ENCODE measurements around the gene ERI2. TPM values are rescaled to one million over a fixed set of nuclear protein-coding genes. Genes with fewer than 3 reads are reported as not detected.

Gene ERI2
- total and polyA plus RNA-seq, 2 of the 13 experiments (the other 11 are each of a cell fraction or from before 2014, with no cell fraction given): 17.4 to 41.3 TPM

DNA sequence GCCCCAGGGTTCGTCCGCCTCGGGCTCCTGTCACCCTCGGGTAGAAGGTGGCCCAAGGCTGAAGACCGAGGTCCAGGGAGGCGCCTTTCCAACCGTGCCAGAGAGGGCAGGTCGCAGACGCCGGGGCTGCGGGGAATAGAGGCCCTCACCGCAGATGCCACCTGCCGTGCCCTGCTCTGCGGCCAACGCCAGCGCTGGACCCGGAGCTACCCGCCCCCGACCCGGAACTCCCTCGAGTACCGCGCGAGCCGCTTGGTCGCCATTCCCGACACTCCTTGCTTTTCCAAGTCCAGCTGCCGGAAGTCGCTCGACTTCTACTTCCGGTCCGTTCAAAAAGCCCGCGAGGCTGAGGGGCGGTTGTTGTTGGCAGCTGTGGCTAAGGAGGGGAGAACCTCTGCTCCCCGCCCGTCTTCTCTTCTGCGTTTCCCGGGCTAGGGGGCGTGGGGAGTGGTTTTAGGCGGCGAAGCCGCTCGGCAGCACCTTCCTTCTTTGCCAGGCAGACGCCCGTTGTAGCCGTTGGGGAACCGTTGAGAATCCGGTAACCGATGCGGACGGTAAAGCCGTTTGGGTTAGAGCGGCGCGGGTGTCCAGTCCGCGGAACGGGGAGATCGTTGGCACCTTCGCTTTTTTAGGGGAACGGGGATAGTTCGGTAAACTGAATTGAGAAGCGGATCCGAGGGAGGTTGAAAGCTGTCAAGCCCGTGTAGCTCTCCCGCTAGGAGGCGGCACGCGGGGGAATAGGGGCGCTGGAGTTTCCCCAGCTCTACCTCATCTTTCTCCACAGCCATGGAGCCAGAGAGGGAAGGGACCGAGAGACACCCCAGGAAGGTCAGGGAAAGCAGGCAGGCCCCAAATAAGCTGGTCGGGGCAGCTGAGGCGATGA lies at the start of gene ERI2, which contains the start of gene REXO5 (continued):
- TF ChIP-seq, protein P1, sequence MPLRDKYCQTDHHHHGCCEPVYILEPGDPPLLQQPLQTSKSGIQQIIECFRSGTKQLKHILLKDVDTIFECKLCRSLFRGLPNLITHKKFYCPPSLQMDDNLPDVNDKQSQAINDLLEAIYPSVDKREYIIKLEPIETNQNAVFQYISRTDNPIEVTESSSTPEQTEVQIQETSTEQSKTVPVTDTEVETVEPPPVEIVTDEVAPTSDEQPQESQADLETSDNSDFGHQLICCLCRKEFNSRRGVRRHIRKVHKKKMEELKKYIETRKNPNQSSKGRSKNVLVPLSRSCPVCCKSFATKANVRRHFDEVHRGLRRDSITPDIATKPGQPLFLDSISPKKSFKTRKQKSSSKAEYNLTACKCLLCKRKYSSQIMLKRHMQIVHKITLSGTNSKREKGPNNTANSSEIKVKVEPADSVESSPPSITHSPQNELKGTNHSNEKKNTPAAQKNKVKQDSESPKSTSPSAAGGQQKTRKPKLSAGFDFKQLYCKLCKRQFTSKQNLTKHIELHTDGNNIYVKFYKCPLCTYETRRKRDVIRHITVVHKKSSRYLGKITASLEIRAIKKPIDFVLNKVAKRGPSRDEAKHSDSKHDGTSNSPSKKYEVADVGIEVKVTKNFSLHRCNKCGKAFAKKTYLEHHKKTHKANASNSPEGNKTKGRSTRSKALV (CRISPR knock-in tag; IDR thresholded peaks at IDR 0.05): peak; percentile 84
- no peak; the same call in none of the 2 replicates for TF ChIP-seq ZSCAN25 (CRISPR knock-in tag; IDR thresholded peaks at IDR 0.05)
- TF ChIP-seq PTBP1 (IDR thresholded peaks at IDR 0.05; ENCODE audit: low read depth, low read length, poor library complexity, severe bottlenecking): peak; percentile 78
- TF ChIP-seq, protein P2, sequence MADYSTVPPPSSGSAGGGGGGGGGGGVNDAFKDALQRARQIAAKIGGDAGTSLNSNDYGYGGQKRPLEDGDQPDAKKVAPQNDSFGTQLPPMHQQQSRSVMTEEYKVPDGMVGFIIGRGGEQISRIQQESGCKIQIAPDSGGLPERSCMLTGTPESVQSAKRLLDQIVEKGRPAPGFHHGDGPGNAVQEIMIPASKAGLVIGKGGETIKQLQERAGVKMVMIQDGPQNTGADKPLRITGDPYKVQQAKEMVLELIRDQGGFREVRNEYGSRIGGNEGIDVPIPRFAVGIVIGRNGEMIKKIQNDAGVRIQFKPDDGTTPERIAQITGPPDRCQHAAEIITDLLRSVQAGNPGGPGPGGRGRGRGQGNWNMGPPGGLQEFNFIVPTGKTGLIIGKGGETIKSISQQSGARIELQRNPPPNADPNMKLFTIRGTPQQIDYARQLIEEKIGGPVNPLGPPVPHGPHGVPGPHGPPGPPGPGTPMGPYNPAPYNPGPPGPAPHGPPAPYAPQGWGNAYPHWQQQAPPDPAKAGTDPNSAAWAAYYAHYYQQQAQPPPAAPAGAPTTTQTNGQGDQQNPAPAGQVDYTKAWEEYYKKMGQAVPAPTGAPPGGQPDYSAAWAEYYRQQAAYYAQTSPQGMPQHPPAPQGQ (CRISPR knock-in tag; IDR thresholded peaks at IDR 0.05; ENCODE audit: borderline replicate concordance): peak; percentile 3; the same call in 1 of the 2 replicates
- no peak; the same call in 1 of the 2 replicates for TF ChIP-seq ZNF253 (CRISPR knock-in tag; IDR thresholded peaks at IDR 0.05; ENCODE audit: borderline replicate concordance)
- TF ChIP-seq, protein P3, sequence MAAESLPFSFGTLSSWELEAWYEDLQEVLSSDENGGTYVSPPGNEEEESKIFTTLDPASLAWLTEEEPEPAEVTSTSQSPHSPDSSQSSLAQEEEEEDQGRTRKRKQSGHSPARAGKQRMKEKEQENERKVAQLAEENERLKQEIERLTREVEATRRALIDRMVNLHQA (CRISPR knock-in tag; IDR thresholded peaks at IDR 0.05): 0 out of 2 replicates have a peak, but pooled peaks have one; percentile 32
- TF ChIP-seq ZNF382 (CRISPR knock-in tag; IDR thresholded peaks at IDR 0.05; ENCODE audit: borderline replicate concordance): no peak
- peak; percentile 63 for TF ChIP-seq GFI1 (CRISPR knock-in tag; IDR thresholded peaks at IDR 0.05; ENCODE audit: borderline replicate concordance)
- TF ChIP-seq ZNF850 (CRISPR knock-in tag; conservative IDR thresholded peaks at IDR 0.05): peak; percentile 97
- TF ChIP-seq PAF1 (CRISPR knock-in tag; IDR thresholded peaks at IDR 0.05): peak; percentile 73; the same call in 1 of the 2 replicates
- peak; percentile 50; the same call in 1 of the 2 replicates for TF ChIP-seq ZFYVE20 (CRISPR knock-in tag; IDR thresholded peaks at IDR 0.05; ENCODE audit: borderline replicate concordance, low read depth)
- TF ChIP-seq HOXD1 (CRISPR knock-in tag; IDR thresholded peaks at IDR 0.05): peak; percentile 68
- peak; percentile 98 for TF ChIP-seq TMF1 (CRISPR knock-in tag; IDR thresholded peaks at IDR 0.05; ENCODE audit: low read depth)
- TF ChIP-seq CAMTA2 (CRISPR knock-in tag; IDR thresholded peaks at IDR 0.05; ENCODE audit: borderline replicate concordance): peak; percentile 86; the same call in 1 of the 2 replicates
- peak; percentile 91 for TF ChIP-seq ZNF143 (CRISPR knock-in tag; IDR thresholded peaks at IDR 0.05)
- peak; percentile 34; the same call in 1 of the 2 replicates for TF ChIP-seq ZNF121 (CRISPR knock-in tag; IDR thresholded peaks at IDR 0.05)
- peak; percentile 56; the same call in 1 of the 2 replicates for TF ChIP-seq PPARG (CRISPR knock-in tag; conservative IDR thresholded peaks at IDR 0.05)
- TF ChIP-seq ONECUT2 (CRISPR knock-in tag; IDR thresholded peaks at IDR 0.05): 0 out of 2 replicates have a peak, but pooled peaks have one; percentile 38
- TF ChIP-seq KLF6 (CRISPR knock-in tag; IDR thresholded peaks at IDR 0.05): peak; percentile 92; the same call in 1 of the 2 replicates
- TF ChIP-seq NCOA5 (CRISPR knock-in tag; IDR thresholded peaks at IDR 0.05): no peak
- peak; percentile 99 for TF ChIP-seq ZNF430 (CRISPR knock-in tag; IDR thresholded peaks at IDR 0.05)
- peak; percentile 93; the same call in 1 of the 2 replicates for TF ChIP-seq THYN1 (CRISPR knock-in tag; IDR thresholded peaks at IDR 0.05; ENCODE audit: borderline replicate concordance, low read depth)
- TF ChIP-seq JUN (CRISPR knock-in tag; IDR thresholded peaks at IDR 0.05): peak; percentile 62; the same call in 1 of the 2 replicates
- peak; percentile 79 for TF ChIP-seq U2AF1 (optimal IDR thresholded peaks at IDR 0.05; ENCODE audit: low read depth, low read length)
- TF ChIP-seq MIXL1 (CRISPR knock-in tag; IDR thresholded peaks at IDR 0.05): peak; percentile 65
- no peak; the same call in 1 of the 2 replicates for TF ChIP-seq ZMYM3 (CRISPR knock-in tag; IDR thresholded peaks at IDR 0.05)
- no peak for TF ChIP-seq PRPF4 (IDR thresholded peaks at IDR 0.05; ENCODE audit: low read depth, low read length, poor library complexity, severe bottlenecking)

Data from HepG2 (cell line).